HepG2 (cell line): ENCODE results near the gene CIAO2B. TPM values are rescaled to one million over a fixed set of nuclear protein-coding genes. Genes with fewer than 3 reads are reported as not detected.

Experiments used
- SOX5 ChIP-seq: IDR thresholded peaks from 2 replicates; pipeline ENCODE4 v1.6.1; 2016; ENCODE audit warnings: borderline replicate concordance
- ZFP37 ChIP-seq: sonication (generic); formaldehyde crosslinking; IDR thresholded peaks from 2 replicates; pipeline ENCODE4 v1.4.0; 2020; ENCODE audit warnings: missing genetic modification reagents, borderline replicate concordance
- ZNF10 ChIP-seq: sonication (generic); formaldehyde crosslinking; IDR thresholded peaks from 2 replicates; pipeline ENCODE4 v1.4.0; 2020; ENCODE audit warnings: mild to moderate bottlenecking, low read depth, missing genetic modification reagents, borderline replicate concordance
- ZNF20 ChIP-seq: sonication (generic); formaldehyde crosslinking; IDR thresholded peaks from 2 replicates; pipeline ENCODE4 v1.4.0; 2020; ENCODE audit warnings: mild to moderate bottlenecking, moderate library complexity, missing genetic modification reagents
- ZNF33B ChIP-seq: sonication (generic); formaldehyde crosslinking; IDR thresholded peaks from 2 replicates; pipeline ENCODE4 v1.5.1; 2020; ENCODE audit warnings: mild to moderate bottlenecking, missing genetic modification reagents
- polyA plus RNA-seq, 8 experiments: library from polyadenylated mRNA; depleted of rRNA in 3 of 8; stranded (reverse) in 7 of 8; unstranded in 1 of 8; fragments of >200 nt; fragmentation: Illumina TruSeq in 4 of 8; extraction: Trizol in 4 of 8; gene quantifications; 2 replicates each; pipeline versions ENCODE4 v1.2.1 to v1.2.3, GENCODE V29; 2011 to 2016; ENCODE audit warnings: low read depth in 4 of 8, missing spikeins in 1 of 8, mixed read lengths in 1 of 8; ENCODE audit not compliant: insufficient read depth in 1 of 8
- total RNA-seq, 5 experiments: library from RNA; depleted of rRNA; stranded (reverse); fragments of >200 nt; fragmentation: Illumina TruSeq; extraction: Trizol; gene quantifications; 2 replicates each; pipeline ENCODE4 v1.2.3, GENCODE V29; 2016; ENCODE audit warnings: low read depth in 1 of 5
- TF ChIP-seq, protein P1 (sequence below): sonication (generic); formaldehyde crosslinking; IDR thresholded peaks from 2 replicates; pipeline ENCODE4 v1.5.1; 2020; ENCODE audit warnings: missing genetic modification reagents, mild to moderate bottlenecking, borderline replicate concordance
- TF ChIP-seq, protein P2 (sequence below): IDR thresholded peaks from 2 replicates; pipeline ENCODE4 v1.6.1; 2016; ENCODE audit warnings: low read depth
- TF ChIP-seq, protein P3 (sequence below): sonication (generic); IDR thresholded peaks from 2 replicates; pipeline ENCODE4 v1.6.1; 2016; ENCODE audit warnings: low read depth, borderline replicate concordance
- TF ChIP-seq, protein P4 (sequence below): sonication (generic); formaldehyde crosslinking; IDR thresholded peaks from 2 replicates; pipeline ENCODE4 v1.4.0; 2020; ENCODE audit warnings: missing genetic modification reagents, borderline replicate concordance
- TF ChIP-seq, protein P5 (sequence below): sonication (generic); formaldehyde crosslinking; IDR thresholded peaks from 2 replicates; pipeline ENCODE4 v1.5.1; 2020; ENCODE audit warnings: missing genetic modification reagents, mild to moderate bottlenecking, borderline replicate concordance
- TF ChIP-seq, protein P6 (sequence below): sonication (generic); formaldehyde crosslinking; IDR thresholded peaks from 2 replicates; pipeline ENCODE4 v1.5.1; 2020; ENCODE audit warnings: missing genetic modification reagents, mild to moderate bottlenecking, borderline replicate concordance

Gene CIAO2B
- total and polyA plus RNA-seq, 2 of the 13 experiments (the other 11 are each of a cell fraction or from before 2014, with no cell fraction given), result 157 to 293 TPM

DNA sequence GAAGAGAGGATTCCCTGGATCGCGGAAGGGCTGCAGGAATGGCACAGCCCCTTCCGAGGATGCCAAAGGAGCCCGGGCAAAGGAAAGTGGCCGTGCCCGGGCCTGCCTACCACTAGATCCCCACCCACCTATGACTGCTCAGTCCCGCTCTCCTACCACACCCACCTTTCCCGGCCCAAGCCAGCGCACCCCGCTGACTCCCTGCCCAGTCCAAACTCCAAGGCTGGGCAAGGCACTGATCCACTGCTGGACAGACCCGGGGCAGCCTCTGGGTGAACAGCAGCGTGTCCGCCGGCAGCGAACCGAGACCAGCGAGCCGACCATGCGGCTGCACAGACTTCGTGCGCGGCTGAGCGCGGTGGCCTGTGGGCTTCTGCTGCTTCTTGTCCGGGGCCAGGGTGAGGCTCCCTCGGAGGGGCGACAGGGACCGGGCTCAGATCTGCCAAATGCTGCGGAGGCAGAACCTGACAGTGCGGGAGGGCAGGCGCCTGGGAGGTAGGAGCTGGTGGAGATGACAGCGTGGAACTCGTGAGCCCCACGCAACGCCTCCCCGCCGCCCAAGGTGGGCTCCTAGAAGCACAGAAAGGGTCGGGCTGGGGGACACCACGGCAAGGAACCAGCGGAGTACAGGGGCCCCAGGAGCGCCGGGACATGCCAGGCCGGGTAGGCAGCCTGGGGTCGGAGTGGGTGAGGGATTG, 1.3 kb upstream of the CIAO2B start, which contains the start of gene CES2 (continued):
- TF ChIP-seq, protein P1, sequence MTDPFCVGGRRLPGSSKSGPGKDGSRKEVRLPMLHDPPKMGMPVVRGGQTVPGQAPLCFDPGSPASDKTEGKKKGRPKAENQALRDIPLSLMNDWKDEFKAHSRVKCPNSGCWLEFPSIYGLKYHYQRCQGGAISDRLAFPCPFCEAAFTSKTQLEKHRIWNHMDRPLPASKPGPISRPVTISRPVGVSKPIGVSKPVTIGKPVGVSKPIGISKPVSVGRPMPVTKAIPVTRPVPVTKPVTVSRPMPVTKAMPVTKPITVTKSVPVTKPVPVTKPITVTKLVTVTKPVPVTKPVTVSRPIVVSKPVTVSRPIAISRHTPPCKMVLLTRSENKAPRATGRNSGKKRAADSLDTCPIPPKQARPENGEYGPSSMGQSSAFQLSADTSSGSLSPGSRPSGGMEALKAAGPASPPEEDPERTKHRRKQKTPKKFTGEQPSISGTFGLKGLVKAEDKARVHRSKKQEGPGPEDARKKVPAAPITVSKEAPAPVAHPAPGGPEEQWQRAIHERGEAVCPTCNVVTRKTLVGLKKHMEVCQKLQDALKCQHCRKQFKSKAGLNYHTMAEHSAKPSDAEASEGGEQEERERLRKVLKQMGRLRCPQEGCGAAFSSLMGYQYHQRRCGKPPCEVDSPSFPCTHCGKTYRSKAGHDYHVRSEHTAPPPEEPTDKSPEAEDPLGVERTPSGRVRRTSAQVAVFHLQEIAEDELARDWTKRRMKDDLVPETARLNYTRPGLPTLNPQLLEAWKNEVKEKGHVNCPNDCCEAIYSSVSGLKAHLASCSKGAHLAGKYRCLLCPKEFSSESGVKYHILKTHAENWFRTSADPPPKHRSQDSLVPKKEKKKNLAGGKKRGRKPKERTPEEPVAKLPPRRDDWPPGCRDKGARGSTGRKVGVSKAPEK (CRISPR knock-in tag), result no peak; the same call in 1 of the 2 replicates
- TF ChIP-seq ZFP37 (CRISPR knock-in tag), result 0 out of 2 replicates have a peak, but pooled peaks have one; percentile 78
- no peak for TF ChIP-seq ZNF20 (CRISPR knock-in tag)
- TF ChIP-seq, protein P2, sequence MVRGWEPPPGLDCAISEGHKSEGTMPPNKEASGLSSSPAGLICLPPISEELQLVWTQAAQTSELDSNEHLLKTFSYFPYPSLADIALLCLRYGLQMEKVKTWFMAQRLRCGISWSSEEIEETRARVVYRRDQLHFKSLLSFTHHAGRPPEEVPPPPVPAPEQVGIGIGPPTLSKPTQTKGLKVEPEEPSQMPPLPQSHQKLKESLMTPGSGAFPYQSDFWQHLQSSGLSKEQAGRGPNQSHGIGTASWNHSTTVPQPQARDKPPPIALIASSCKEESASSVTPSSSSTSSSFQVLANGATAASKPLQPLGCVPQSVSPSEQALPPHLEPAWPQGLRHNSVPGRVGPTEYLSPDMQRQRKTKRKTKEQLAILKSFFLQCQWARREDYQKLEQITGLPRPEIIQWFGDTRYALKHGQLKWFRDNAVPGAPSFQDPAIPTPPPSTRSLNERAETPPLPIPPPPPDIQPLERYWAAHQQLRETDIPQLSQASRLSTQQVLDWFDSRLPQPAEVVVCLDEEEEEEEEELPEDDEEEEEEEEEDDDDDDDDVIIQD, result peak; percentile 15; the same call in 1 of the 2 replicates
- peak; percentile 96 for TF ChIP-seq ZNF33B (CRISPR knock-in tag)
- TF ChIP-seq, protein P3, sequence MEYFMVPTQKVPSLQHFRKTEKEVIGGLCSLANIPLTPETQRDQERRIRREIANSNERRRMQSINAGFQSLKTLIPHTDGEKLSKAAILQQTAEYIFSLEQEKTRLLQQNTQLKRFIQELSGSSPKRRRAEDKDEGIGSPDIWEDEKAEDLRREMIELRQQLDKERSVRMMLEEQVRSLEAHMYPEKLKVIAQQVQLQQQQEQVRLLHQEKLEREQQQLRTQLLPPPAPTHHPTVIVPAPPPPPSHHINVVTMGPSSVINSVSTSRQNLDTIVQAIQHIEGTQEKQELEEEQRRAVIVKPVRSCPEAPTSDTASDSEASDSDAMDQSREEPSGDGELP, result peak; percentile 34; the same call in 1 of the 2 replicates
- TF ChIP-seq, protein P4, sequence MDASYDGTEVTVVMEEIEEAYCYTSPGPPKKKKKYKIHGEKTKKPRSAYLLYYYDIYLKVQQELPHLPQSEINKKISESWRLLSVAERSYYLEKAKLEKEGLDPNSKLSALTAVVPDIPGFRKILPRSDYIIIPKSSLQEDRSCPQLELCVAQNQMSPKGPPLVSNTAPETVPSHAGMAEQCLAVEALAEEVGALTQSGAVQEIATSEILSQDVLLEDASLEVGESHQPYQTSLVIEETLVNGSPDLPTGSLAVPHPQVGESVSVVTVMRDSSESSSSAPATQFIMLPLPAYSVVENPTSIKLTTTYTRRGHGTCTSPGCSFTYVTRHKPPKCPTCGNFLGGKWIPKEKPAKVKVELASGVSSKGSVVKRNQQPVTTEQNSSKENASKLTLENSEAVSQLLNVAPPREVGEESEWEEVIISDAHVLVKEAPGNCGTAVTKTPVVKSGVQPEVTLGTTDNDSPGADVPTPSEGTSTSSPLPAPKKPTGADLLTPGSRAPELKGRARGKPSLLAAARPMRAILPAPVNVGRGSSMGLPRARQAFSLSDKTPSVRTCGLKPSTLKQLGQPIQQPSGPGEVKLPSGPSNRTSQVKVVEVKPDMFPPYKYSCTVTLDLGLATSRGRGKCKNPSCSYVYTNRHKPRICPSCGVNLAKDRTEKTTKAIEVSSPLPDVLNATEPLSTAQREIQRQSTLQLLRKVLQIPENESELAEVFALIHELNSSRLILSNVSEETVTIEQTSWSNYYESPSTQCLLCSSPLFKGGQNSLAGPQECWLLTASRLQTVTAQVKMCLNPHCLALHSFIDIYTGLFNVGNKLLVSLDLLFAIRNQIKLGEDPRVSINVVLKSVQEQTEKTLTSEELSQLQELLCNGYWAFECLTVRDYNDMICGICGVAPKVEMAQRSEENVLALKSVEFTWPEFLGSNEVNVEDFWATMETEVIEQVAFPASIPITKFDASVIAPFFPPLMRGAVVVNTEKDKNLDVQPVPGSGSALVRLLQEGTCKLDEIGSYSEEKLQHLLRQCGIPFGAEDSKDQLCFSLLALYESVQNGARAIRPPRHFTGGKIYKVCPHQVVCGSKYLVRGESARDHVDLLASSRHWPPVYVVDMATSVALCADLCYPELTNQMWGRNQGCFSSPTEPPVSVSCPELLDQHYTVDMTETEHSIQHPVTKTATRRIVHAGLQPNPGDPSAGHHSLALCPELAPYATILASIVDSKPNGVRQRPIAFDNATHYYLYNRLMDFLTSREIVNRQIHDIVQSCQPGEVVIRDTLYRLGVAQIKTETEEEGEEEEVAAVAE, result peak; percentile 86; the same call in 1 of the 2 replicates
- TF ChIP-seq SOX5 (CRISPR knock-in tag), result no peak
- TF ChIP-seq, protein P5, sequence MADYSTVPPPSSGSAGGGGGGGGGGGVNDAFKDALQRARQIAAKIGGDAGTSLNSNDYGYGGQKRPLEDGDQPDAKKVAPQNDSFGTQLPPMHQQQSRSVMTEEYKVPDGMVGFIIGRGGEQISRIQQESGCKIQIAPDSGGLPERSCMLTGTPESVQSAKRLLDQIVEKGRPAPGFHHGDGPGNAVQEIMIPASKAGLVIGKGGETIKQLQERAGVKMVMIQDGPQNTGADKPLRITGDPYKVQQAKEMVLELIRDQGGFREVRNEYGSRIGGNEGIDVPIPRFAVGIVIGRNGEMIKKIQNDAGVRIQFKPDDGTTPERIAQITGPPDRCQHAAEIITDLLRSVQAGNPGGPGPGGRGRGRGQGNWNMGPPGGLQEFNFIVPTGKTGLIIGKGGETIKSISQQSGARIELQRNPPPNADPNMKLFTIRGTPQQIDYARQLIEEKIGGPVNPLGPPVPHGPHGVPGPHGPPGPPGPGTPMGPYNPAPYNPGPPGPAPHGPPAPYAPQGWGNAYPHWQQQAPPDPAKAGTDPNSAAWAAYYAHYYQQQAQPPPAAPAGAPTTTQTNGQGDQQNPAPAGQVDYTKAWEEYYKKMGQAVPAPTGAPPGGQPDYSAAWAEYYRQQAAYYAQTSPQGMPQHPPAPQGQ, result no peak
- no peak for TF ChIP-seq ZNF10 (CRISPR knock-in tag)
- TF ChIP-seq, protein P6, sequence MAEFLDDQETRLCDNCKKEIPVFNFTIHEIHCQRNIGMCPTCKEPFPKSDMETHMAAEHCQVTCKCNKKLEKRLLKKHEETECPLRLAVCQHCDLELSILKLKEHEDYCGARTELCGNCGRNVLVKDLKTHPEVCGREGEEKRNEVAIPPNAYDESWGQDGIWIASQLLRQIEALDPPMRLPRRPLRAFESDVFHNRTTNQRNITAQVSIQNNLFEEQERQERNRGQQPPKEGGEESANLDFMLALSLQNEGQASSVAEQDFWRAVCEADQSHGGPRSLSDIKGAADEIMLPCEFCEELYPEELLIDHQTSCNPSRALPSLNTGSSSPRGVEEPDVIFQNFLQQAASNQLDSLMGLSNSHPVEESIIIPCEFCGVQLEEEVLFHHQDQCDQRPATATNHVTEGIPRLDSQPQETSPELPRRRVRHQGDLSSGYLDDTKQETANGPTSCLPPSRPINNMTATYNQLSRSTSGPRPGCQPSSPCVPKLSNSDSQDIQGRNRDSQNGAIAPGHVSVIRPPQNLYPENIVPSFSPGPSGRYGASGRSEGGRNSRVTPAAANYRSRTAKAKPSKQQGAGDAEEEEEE (CRISPR knock-in tag), result no peak
